ENCODE data around the gene GKN1.

Gene GKN1

GRCh38 chr2:68994864-68995263, 20.4 kb downstream of the GKN1 start:
- DNase-seq (ENCODE audit: low spot score): no peak
- CTCF ChIA-PET: no interaction called here
- TF ChIP-seq CTCF (conservative IDR thresholded peaks at IDR 0.05; ENCODE audit: low read depth): no peak
- no peak overlapping the region for H3K27ac ChIP-seq
- POLR2A ChIA-PET (ENCODE audit: low non-redundant PET): no interaction called here

- DNase-seq (ENCODE audit: low spot score): no peak
- ChIA-PET POLR2A (ENCODE audit: low non-redundant PET) (no interaction called here), CTCF (interaction anchor here (0.6 to 1.2 kb wide), 2 partner anchors 46 to 252 kb away, joined by 3 to 5 read pairs; no protein-coding TSS in a partner anchor)
- H3K27ac ChIP-seq: no peak overlapping the region
- no peak for TF ChIP-seq CTCF (conservative IDR thresholded peaks at IDR 0.05; ENCODE audit: low read depth)
Measured at GRCh38 chr2:68995916-68996315, 21.5 kb downstream of the GKN1 start.

DNA sequence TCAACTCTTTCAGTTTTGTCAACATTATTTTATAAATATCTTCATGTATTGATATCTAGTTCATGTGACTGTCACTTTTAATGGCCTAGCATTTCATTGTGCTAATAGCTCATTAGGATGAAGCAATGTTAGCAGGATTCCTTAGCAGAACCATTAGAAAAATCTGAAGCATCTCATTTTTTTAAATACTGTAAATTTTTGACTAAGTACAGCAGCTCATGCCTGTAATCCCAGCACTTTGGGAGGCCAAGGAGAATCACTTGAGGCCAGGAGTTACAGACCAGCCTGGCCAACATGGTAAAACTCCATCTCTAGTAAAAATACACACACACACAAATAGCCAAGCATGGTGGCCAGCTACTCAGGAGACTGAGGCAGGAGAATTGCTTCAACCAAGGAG, 23.0 kb downstream of the GKN1 start:
- TF ChIP-seq CTCF (conservative IDR thresholded peaks at IDR 0.05; ENCODE audit: low read depth): no peak
- no peak overlapping the region for H3K27ac ChIP-seq
- ChIA-PET POLR2A (ENCODE audit: low non-redundant PET) (no interaction called here), CTCF (interaction anchor here (0.6 kb wide), 1 partner anchor 166 kb away, joined by 5 read pairs; no protein-coding TSS in a partner anchor)
- DNase-seq (ENCODE audit: low spot score): no peak

DNA sequence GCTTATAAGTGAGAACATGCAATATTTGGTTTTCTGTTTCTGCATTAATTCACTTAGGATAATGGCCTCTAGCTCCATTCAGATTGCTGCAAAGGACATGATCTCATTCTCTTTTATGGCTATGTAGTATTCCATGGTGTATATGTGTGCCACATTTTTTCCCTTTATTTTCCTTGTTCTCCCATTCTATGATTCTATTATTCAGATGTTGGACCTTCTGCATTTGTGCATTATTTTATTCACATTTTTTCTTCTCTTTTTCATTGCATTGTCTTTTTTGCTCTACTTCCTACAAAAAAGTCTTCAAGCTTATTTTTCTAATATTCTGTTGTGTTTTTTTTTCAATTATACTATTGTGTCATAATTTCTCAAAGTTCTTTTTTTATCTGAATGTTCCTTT, 27.4 kb downstream of the GKN1 start:
- no peak for TF ChIP-seq CTCF (conservative IDR thresholded peaks at IDR 0.05; ENCODE audit: low read depth)
- POLR2A ChIA-PET (ENCODE audit: low non-redundant PET): no interaction called here
- CTCF ChIA-PET: no interaction called here
- DNase-seq (ENCODE audit: low spot score): no peak
- no peak overlapping the region for H3K27ac ChIP-seq

DNA sequence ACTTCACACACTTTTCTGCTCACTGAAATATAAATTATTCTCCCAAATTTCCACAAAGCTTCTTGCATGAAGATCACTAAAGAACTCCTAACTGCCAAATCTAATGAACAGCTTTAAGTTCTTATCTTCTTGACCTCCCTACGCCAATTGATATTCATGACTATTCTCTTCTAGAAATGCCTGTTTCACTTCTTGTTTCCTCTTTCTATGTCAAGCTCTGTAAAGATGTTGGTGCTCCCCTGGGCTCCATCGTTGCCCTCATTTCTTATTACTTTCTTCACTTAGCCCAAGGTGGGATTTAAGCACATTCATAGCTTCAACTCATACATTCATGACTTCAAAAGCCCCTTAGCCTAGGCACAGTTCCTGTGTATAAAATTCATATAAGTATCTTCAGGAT, 29.3 kb downstream of the GKN1 start:
- DNase-seq (ENCODE audit: low spot score): no peak
- no peak overlapping the region for H3K27ac ChIP-seq
- CTCF ChIA-PET: interaction anchor here (1.1 kb wide), 1 partner anchor 9 kb away, joined by 4 read pairs; the partner anchor contains the start of gene ANTXR1
- TF ChIP-seq CTCF (conservative IDR thresholded peaks at IDR 0.05; ENCODE audit: low read depth): no peak
- POLR2A ChIA-PET (ENCODE audit: low non-redundant PET): no interaction called here

DNA sequence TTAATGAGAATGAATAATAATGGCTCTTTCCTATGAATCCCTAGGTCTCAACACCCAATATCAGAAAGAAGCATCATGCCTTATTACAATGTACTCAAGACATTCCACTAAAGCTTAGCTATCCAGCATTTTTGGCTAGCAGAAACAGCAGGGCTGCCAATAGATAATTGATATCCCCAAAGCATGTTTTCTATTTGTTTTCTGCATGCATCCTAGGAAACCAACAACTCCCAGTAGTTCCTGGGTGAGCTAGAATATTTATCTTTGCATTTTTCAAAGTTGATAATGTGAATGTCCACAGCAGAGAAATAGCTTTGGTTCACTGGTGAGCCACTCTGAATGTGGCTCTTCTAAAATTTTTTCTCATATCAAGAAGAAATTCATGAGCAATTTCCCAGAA, 32.7 kb downstream of the GKN1 start:
- ChIA-PET CTCF (interaction anchor here (0.6 to 0.8 kb wide), 2 partner anchors 12 to 69 kb away, joined by 3 read pairs; no protein-coding TSS in a partner anchor), POLR2A (ENCODE audit: low non-redundant PET) (no interaction called here)
- DNase-seq (ENCODE audit: low spot score): no peak
- no peak overlapping the region for H3K27ac ChIP-seq
- no peak for TF ChIP-seq CTCF (conservative IDR thresholded peaks at IDR 0.05; ENCODE audit: low read depth)

DNA sequence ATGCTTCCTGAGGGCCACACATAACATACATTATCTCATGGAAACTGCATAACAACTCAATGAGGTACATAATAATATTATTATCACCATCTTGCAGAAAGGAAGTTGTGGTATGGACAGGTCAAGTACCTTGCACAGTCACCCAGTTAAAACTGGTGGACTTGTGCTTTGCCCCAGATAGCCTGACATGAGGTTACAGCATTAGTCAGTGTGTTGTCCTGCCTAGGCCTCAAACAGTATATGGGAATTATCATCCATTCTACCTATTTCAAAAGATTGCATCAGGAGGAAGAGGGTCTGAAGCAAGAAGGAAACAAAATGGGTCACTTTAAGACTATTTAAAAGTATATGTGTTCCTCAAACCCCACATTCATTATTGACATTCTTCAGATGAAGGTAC, 33.2 kb downstream of the GKN1 start:
- ChIA-PET POLR2A (ENCODE audit: low non-redundant PET) (no interaction called here), CTCF (interaction anchor here (0.6 kb wide), 1 partner anchor 68 kb away, joined by 3 read pairs; no protein-coding TSS in a partner anchor)
- H3K27ac ChIP-seq: no peak overlapping the region
- DNase-seq (ENCODE audit: low spot score): no peak
- no peak for TF ChIP-seq CTCF (conservative IDR thresholded peaks at IDR 0.05; ENCODE audit: low read depth)
